HT-29 (cell line): ENCODE data around the gene PDCD7. TPM values are rescaled to one million over a fixed set of nuclear protein-coding genes. Genes with fewer than 3 reads are reported as not detected.
"Not testable (repeated sequence)": the region's sequence is repeated elsewhere in the genome, so short reads cannot be mapped to it uniquely, and the experiment has no call there.

Source experiments
- DNase-seq: peaks from one replicate; pipeline ENCODE4 v3.0.0-alpha.2; 2015; ENCODE audit warnings: low spot score
- total RNA-seq: library from RNA; depleted of rRNA; stranded (reverse); fragments of >200 nt; shearing (Covaris generic); gene quantifications from 2 replicates; pipeline ENCODE4 v1.2.3, GENCODE V29; 2014; rRNA removed

The PDCD7 gene, protein sequence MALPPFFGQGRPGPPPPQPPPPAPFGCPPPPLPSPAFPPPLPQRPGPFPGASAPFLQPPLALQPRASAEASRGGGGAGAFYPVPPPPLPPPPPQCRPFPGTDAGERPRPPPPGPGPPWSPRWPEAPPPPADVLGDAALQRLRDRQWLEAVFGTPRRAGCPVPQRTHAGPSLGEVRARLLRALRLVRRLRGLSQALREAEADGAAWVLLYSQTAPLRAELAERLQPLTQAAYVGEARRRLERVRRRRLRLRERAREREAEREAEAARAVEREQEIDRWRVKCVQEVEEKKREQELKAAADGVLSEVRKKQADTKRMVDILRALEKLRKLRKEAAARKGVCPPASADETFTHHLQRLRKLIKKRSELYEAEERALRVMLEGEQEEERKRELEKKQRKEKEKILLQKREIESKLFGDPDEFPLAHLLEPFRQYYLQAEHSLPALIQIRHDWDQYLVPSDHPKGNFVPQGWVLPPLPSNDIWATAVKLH
- 9.8 and 9.9 TPM in 2 replicates for total RNA-seq

GRCh38 chr15:65133548-65134200, at the start of gene PDCD7:
Gene PDCD7 (minus strand): TSS chr15:65133808. CDS start chr15:65133781, 27 bp downstream.
- peak; percentile 97 for DNase-seq

- DNase-seq, result no peak
Observed at GRCh38 chr15:65182538-65182937, 48.9 kb upstream of the PDCD7 start.

- not testable (repeated sequence) for DNase-seq
Observed at GRCh38 chr15:65181582-65182353, 48.2 kb upstream of the PDCD7 start.

GRCh38 chr15:65180167-65180566, 46.6 kb upstream of the PDCD7 start:
- DNase-seq, result no peak

DNA sequence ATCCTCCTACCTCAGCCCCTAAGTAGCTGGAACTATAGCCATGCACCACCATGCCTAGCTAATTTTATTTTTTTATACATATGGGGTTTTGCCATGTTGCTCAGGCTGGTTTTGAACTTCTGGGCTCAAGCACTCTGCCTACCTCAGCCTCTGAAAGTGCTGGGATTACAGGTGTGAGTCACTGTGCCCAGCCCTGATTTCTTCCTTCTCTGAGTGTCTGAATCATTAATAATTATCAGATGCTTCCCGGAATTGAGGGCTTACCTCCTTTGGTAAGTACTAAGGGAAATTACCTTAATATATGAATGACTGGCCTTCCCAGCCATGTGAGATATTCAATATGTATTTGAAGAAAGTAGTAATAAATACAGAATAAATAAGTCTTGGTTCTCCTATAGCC, 44.3 kb upstream of the PDCD7 start:
- DNase-seq, result peak; percentile 42

GRCh38 chr15:65176056-65176455, 42.4 kb upstream of the PDCD7 start:
- DNase-seq, result no peak

DNA sequence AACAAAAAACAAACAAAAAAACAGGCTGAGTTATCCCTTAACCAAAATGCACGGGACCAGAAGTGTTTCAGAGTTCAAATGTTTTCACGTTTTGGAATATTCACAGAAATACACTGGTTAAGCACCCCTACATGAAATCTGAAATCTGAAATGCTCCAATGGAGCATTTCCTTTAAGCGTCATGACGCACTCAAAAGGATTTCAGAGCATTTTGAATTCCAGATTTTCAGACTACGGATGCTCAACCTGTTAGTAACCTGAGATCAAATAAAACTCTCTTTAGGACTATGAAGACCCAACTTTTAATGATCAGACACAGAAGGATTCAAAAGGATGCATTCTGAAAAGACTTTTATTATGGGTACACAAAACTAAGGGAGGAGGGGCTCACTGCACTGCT, 41.9 kb upstream of the PDCD7 start:
- DNase-seq, result no peak

- no peak for DNase-seq
Observed at GRCh38 chr15:65174509-65174908, 40.9 kb upstream of the PDCD7 start.

DNA sequence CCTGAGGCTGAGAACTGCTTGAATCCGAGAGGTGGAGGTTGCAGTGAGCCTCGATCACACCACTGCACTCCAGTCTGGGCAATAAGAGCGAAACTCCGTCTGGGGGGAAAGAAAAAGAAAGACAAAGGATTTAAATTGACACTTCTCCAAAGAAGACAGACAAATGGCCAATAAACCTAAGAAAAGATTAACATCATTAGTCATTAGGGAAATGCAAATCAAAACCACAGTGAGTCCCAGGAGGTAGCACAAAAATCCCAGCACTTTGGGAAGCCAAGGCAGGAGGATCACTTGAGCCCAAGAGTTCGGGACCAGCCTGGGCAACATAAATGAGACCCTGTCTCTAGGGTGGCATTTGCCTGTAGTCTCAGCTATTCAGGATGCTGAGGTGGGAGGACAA, 38.9 kb upstream of the PDCD7 start:
- no peak for DNase-seq

DNA sequence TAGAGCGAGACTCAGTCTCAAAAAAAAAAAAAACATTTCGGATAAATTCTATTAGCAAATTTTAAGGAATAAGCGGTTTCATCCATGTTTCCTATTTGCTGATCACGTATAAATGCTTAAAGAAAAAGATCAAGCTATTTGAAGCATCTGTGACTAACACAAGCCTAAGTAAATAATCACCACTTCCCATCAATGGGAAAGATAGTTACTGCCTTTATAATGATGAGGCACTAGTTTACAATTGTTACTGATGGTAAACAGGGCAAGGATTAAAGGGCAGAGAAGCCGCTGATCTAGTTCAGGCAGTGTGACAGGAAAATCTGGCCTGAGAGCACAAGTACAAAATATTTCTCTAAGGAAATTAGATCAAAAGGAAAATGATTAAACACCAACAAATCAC, 37.8 kb upstream of the PDCD7 start:
- DNase-seq, result peak; percentile 17

DNA sequence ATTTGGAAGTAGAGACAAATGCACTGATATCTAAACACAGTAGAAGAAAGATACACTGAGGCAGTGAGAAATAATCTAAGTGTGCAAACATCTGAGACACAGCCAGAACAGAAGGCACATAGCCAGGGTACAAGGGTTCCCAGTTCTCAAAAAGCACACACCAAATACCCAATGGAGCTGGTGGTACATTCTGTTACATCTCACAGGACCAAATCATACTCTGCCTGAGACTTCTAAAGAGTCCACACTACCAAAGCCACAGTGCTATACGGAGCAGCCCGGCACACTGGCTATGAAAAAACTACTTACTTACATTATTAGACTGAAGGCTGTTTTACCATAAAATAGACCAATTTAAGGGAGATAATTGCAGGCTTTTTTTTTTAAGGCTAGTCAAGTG, 32.3 kb upstream of the PDCD7 start:
- no peak for DNase-seq

DNA sequence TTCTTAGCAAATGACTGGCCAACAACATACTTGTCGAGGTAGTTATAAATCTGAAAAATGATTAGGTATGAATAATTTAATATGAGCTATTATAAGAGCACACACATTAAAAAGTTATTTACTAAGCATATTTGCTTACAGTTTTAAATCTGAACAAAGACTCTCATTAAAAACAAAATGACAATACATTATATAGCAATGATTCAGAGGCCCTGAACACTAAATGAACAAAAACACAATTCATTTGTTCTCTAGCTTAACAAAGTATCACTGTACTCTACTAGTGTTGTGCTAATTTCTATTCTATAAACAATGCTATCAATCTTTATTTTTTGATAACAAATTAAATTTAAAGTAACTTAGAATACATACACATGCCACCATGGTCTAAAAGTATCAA, 30.5 kb upstream of the PDCD7 start:
- no peak for DNase-seq

- no peak for DNase-seq
Observed at GRCh38 chr15:65163041-65163440, 29.4 kb upstream of the PDCD7 start.

DNA sequence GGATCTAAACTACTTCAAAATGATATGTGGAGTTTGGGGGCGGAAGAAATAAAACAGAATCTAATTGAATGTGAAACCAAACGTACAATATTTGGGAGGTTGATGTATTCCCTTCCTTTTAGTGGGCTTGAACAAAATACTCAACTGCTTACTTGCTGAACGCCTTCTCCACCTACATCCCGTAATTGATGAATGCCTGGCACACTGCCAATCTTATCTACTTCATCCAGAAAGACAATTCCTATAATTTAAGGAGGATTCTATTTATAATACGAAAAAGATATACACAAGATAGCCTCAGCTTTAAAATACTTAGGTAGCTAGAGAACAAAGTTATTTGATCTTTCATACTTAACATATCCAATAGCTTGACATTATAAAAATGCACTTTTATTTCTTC, 23.1 kb upstream of the PDCD7 start:
- no peak for DNase-seq

DNA sequence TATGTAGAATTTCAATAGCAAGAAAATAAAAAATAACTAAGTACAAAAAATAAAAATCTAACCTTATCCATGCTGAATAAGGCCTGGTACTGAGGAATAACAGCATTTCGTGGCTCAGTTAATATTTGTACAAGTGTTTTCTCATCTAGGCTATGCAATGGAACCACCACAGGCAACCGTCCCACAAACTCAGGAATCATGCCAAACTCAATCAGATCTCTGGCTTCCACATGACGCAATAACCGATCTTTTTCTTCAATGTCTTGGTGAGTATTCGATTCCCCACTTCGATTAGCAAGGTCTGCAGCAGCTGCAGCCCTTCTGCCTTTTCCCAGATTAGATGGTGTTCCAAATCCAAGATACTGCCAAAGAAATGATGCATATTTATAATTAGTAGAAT, 21.1 kb upstream of the PDCD7 start:
- DNase-seq, result no peak

- DNase-seq, result no peak
Observed at GRCh38 chr15:65147902-65148301, 14.3 kb upstream of the PDCD7 start.

DNA sequence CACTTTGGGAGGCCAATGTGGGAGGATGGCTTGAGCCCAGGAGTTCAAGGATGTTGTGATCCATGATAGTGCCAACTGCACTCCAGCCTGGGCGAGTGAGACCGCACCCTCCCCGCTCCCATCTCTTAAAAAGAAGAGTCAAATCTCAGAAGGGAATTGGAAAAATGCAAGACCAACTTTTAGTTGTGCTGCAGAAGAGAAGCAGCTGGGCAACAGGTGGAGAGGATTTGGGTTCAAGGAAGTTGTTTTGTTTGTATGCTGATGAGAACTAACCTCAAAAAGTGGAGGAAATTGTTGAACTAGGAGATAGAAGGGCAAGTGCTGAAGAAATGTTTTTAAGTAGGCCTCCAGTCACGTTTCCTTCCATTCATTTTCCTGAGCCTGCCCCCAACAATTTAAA, 12.8 kb upstream of the PDCD7 start:
- no peak for DNase-seq

DNA sequence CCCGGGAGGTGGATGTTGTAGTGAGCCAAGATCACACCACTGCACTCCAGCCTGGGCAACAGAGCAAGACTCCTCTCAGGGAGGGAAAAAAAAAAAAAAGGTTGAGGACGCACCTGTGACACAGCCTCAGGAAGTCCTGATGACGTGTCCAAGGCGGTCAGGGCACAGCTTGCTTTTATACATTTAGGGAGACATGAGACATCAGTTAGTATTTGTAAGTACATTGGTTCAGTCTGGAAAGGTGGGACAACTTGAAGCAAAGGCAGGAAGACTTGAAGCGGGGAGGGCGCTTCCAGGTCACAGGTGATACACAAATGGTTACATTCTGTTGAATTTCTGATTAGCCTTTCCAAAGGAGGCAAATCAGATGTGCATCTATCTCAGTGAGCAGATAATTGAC, 5.0 kb upstream of the PDCD7 start:
- DNase-seq, result not testable (repeated sequence)

GRCh38 chr15:65137893-65138292, 4.3 kb upstream of the PDCD7 start:
- DNase-seq, result not testable (repeated sequence)

DNA sequence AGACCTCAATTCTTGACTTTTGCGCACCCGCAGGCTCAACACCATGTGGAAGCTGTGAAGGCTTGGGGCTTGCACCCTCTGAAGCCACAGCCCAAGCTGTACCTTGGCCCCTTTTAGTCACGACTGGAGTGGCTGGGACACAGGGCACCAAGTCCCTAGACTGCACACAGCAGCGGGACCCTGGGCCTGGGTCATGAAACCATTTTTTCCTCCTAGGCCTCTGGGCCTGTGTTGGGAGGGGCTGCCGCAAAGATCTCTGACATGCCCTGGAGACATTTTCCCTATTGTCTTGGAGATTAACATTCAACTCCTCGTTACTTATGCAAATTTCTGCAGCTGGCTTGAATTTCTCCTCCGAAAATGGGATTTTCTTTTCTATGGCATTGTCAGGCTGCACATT, 3.5 kb upstream of the PDCD7 start:
- DNase-seq, result not testable (repeated sequence)

- no peak for DNase-seq
Observed at GRCh38 chr15:65134538-65134937, 930 bp upstream of the PDCD7 start.

DNA sequence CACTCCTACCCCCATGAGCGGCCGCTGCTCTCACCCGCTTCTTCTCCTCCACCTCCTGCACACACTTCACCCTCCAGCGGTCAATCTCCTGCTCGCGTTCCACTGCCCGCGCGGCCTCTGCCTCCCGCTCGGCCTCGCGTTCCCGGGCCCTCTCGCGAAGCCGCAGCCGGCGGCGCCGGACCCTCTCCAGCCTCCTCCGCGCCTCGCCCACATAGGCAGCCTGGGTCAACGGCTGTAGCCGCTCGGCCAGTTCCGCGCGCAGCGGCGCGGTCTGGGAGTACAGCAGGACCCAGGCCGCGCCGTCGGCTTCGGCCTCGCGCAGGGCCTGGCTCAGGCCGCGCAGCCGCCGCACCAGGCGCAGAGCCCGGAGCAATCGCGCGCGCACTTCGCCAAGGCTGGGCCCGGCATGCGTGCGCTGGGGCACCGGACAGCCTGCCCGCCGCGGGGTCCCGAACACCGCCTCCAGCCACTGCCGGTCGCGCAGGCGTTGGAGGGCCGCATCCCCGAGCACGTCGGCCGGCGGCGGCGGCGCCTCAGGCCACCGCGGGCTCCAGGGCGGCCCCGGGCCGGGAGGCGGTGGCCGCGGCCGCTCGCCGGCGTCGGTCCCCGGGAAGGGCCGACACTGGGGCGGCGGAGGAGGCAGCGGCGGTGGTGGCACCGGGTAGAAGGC, 595 bp downstream of the PDCD7 start:
- peak; percentile 64 for DNase-seq
